CD4-positive, alpha-beta T cell (primary cell): ENCODE measurements around the gene SS18L1. TPM values are rescaled to one million over a fixed set of nuclear protein-coding genes. Genes with fewer than 3 reads are reported as not detected.
A peak's percentile ranks its signal among the peaks of the same experiment; 100 is the strongest.

Source experiments
- ATAC-seq: fragments of 200-7000 bp; cut with Tn5 transposase; one replicate; pipeline ENCODE4 v1.10.0; 2022; ENCODE audit warnings: mild to moderate bottlenecking; ENCODE audit not compliant: poor library complexity
- CTCF ChIA-PET: fragments of 350-600 bp; sonication (Branson Sonifier 250); formaldehyde crosslinking; loops from one replicate; lab custom pipeline; 2021; ENCODE audit warnings: antibody characterized with exemption, inconsistent platforms; lab: Charles Lee
- POLR2A ChIA-PET: fragments of 350-600 bp; sonication (Branson Sonifier 250); formaldehyde crosslinking; loops from one replicate; lab custom pipeline; 2021; ENCODE audit warnings: antibody characterized with exemption, inconsistent platforms; lab: Charles Lee
- DNase-seq, 14 experiments: peaks; one replicate each; pipeline ENCODE4 v3.0.0-alpha.2; 2013 to 2020; ENCODE audit warnings: mixed read lengths in 2 of 14
- H3K27ac ChIP-seq, 2 donors: one replicate each; pipeline versions ENCODE4 v1.5.1 to v1.7.0; 2013; ENCODE audit warnings: low read length in 2 of 2, low read depth in 1 of 2, mild to moderate bottlenecking in 1 of 2
- H3K27me3 ChIP-seq, 2 experiments: 1 replicate in 1 of 2; 2 replicates in 1 of 2; pipeline versions ENCODE4 v1.6.1 to v1.7.0; 2013; ENCODE audit warnings: low read length in 2 of 2, control low read depth in 1 of 2, mild to moderate bottlenecking in 1 of 2, moderate library complexity in 1 of 2; ENCODE audit not compliant: insufficient read depth in 2 of 2, control insufficient read depth in 1 of 2
- H3K36me3 ChIP-seq: one replicate; pipeline ENCODE4 v1.6.1; 2013; ENCODE audit warnings: low read length, control low read depth; ENCODE audit not compliant: insufficient read depth
- H3K4me1 ChIP-seq: one replicate; pipeline ENCODE4 v1.6.1; 2013; ENCODE audit warnings: low read length, control low read depth; ENCODE audit not compliant: insufficient read depth
- H3K4me3 ChIP-seq: one replicate; pipeline ENCODE4 v1.5.1; 2013; ENCODE audit warnings: mild to moderate bottlenecking, low read length, moderate library complexity
- H3K9me3 ChIP-seq, 2 experiments: 1 replicate in 1 of 2; 2 replicates in 1 of 2; pipeline versions ENCODE4 v1.6.1 to v1.7.0; 2013; ENCODE audit warnings: low read length in 2 of 2, mild to moderate bottlenecking in 2 of 2, control low read depth in 1 of 2, moderate library complexity in 1 of 2; ENCODE audit not compliant: control insufficient read depth in 1 of 2, insufficient read depth in 1 of 2
- H3K27ac Mint-ChIP-seq: one replicate; pipeline ENCODE4 v1.8.0; 2020; ENCODE audit warnings: mixed read lengths
- H3K27me3 Mint-ChIP-seq: one replicate; pipeline ENCODE4 v1.8.0; 2021; ENCODE audit warnings: mixed read lengths
- H3K36me3 Mint-ChIP-seq: one replicate; pipeline ENCODE4 v1.8.0; 2021; ENCODE audit warnings: low read depth, mixed read lengths
- H3K4me1 Mint-ChIP-seq: one replicate; pipeline ENCODE4 v1.8.0; 2021; ENCODE audit warnings: low read depth, mixed read lengths
- H3K4me3 Mint-ChIP-seq: one replicate; pipeline ENCODE4 v1.8.0; 2020; ENCODE audit warnings: mild to moderate bottlenecking, mixed read lengths
- H3K9me3 Mint-ChIP-seq: one replicate; pipeline ENCODE4 v1.8.0; 2020; ENCODE audit warnings: mixed read lengths
- intact Hi-C, 2 experiments: fragments of 100-400 bp; cut with DNase I in 1 of 2; cut with micrococcal nuclease in 1 of 2; formaldehyde crosslinking; loops; one replicate each; pipeline versions ENCODE4 v1.15.1 to v1.9.0; 2023 to 2025; cut with DNase I, micrococcal nuclease
- total RNA-seq, 174 experiments: library from RNA in 2 of 174; stranded (reverse) in 2 of 174; gene quantifications; one replicate each; pipeline ENCODE4 v1.2.3 and lab custom pipeline; 2021 to 2026
- TF ChIP-seq, protein P1 (sequence below): fragments of 200-600 bp; IDR thresholded peaks from one replicate; pipeline ENCODE4 v1.8.0; 2022; ENCODE audit warnings: antibody characterized with exemption, mild to moderate bottlenecking

The SS18L1 gene
- total RNA-seq, 2 experiments from 2014 or later = 12.8 to 13.4 TPM

- H3K4me3 Mint-ChIP-seq = no peak overlapping the region
- ChIA-PET CTCF (no interaction called here), POLR2A (no interaction called here)
- Histone ChIP-seq H3K36me3 (peaks cover 46% of the 10 kb centered on the region), H3K4me1 (peaks cover 23% of the 10 kb centered on the region), H3K27me3 (no peaks in the 10 kb centered on the region), H3K27ac (no peak overlapping the region), H3K4me3 (no peak overlapping the region), H3K9me3 (peaks cover 0 to 2% of the 10 kb centered on the region in 2 experiments)
- peaks cover 10% of the 10 kb centered on the region for H3K4me1 Mint-ChIP-seq
- DNase-seq (no peak), ATAC-seq (no peak)
- no peaks in the 10 kb centered on the region for H3K9me3 Mint-ChIP-seq
- no peaks in the 10 kb centered on the region for H3K27me3 Mint-ChIP-seq
- peaks cover 26% of the 10 kb centered on the region for H3K36me3 Mint-ChIP-seq
- TF ChIP-seq, protein P1, sequence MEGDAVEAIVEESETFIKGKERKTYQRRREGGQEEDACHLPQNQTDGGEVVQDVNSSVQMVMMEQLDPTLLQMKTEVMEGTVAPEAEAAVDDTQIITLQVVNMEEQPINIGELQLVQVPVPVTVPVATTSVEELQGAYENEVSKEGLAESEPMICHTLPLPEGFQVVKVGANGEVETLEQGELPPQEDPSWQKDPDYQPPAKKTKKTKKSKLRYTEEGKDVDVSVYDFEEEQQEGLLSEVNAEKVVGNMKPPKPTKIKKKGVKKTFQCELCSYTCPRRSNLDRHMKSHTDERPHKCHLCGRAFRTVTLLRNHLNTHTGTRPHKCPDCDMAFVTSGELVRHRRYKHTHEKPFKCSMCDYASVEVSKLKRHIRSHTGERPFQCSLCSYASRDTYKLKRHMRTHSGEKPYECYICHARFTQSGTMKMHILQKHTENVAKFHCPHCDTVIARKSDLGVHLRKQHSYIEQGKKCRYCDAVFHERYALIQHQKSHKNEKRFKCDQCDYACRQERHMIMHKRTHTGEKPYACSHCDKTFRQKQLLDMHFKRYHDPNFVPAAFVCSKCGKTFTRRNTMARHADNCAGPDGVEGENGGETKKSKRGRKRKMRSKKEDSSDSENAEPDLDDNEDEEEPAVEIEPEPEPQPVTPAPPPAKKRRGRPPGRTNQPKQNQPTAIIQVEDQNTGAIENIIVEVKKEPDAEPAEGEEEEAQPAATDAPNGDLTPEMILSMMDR = no peak
- H3K27ac Mint-ChIP-seq = no peak overlapping the region
- intact Hi-C loops = loop anchor here in 1 of 2 experiments (5.0 kb wide), 1 partner anchor 131 kb away; no protein-coding TSS in a partner anchor
Observed at GRCh38 chr20:62158541-62158940, 15.0 kb downstream of the SS18L1 start.

- Histone ChIP-seq H3K4me1 (peaks cover 23% of the 10 kb centered on the region), H3K27ac (no peak overlapping the region), H3K36me3 (peaks cover 47% of the 10 kb centered on the region), H3K4me3 (no peak overlapping the region), H3K27me3 (no peaks in the 10 kb centered on the region), H3K9me3 (no peaks in the 10 kb centered on the region)
- H3K36me3 Mint-ChIP-seq = peaks cover 26% of the 10 kb centered on the region
- intact Hi-C loops = loop anchor here in 1 of 2 experiments (5.0 kb wide), 1 partner anchor 132 kb away; no protein-coding TSS in a partner anchor
- peaks cover 7% of the 10 kb centered on the region for H3K4me1 Mint-ChIP-seq
- ATAC-seq (no peak), DNase-seq (no peak)
- TF ChIP-seq, protein P1 = no peak
- no peaks in the 10 kb centered on the region for H3K9me3 Mint-ChIP-seq
- no peak overlapping the region for H3K27ac Mint-ChIP-seq
- H3K27me3 Mint-ChIP-seq = no peaks in the 10 kb centered on the region
- H3K4me3 Mint-ChIP-seq = no peak overlapping the region
- ChIA-PET CTCF (no interaction called here), POLR2A (no interaction called here)
Observed at GRCh38 chr20:62159052-62159451, 15.5 kb downstream of the SS18L1 start.

DNA sequence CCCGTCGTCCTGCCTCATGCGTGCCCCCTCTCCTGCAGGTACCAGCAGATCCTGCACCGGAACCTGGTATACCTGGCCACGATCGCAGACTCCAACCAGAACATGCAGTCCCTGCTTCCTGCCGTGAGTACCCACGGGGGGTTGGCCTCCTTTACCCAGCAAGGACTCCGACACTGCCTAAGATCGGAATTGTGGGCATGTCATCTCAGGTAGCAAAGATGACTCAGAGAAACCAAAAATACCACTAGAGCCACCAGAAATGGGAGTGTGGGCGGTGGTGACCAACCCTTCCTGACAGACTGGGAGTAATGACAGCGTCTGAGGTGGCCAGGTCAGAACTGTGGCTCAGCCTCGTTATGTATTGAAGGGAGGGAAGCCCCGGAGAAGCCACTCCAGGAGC is 16.3 kb downstream of the SS18L1 start:
- Mint-ChIP-seq H3K27ac (no peak overlapping the region), H3K4me3 (no peak overlapping the region), H3K27me3 (no peaks in the 10 kb centered on the region), H3K9me3 (no peaks in the 10 kb centered on the region), H3K36me3 (peaks cover 28% of the 10 kb centered on the region), H3K4me1 (peaks cover 6% of the 10 kb centered on the region)
- Histone ChIP-seq H3K27ac (no peak overlapping the region), H3K4me1 (peaks cover 23% of the 10 kb centered on the region), H3K4me3 (no peak overlapping the region), H3K36me3 (peaks cover 50% of the 10 kb centered on the region), H3K9me3 (no peaks in the 10 kb centered on the region), H3K27me3 (no peaks in the 10 kb centered on the region)
- ChIA-PET POLR2A (no interaction called here), CTCF (no interaction called here)
- TF ChIP-seq, protein P1 = no peak
- intact Hi-C loops = loop anchor here in 1 of 2 experiments (5.0 kb wide), 1 partner anchor 133 kb away; no protein-coding TSS in a partner anchor
- DNase-seq (peak in 2 of 14 experiments; percentile 31 to 44), ATAC-seq (peak; percentile 21)
